ENCODE data around the gene HSD17B12.
"Not testable (repeated sequence)": the region's sequence is repeated elsewhere in the genome, so short reads cannot be mapped to it uniquely, and the experiment has no call there.

The HSD17B12 gene

GRCh38 chr11:43747130-43747802 is 66.7 kb downstream of the HSD17B12 start:
- no peak for DNase-seq (ENCODE audit: low spot score)

- DNase-seq (ENCODE audit: low spot score) = no peak
These were observed 67.6 kb downstream of the HSD17B12 start for GRCh38 chr11:43748095-43748494.

DNA sequence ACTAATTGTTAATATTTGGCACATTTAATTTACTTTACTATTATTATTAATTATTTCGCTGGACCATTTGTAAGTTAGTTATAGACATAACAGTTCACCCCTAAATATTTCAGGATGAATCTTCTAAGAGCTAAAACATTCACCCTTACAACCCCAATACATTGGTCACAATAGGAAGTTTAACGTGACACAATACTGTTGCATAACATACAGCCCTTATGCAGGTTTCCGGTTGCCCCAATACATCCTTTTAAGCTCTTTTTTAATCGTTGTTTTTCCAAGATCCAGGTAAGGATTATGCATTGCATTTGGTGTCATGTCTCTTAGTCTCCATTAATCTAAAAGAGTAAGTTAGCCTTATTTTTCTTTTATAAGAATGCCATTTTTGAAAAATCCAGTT is 71.2 kb downstream of the HSD17B12 start:
- DNase-seq (ENCODE audit: low spot score) = no peak

DNA sequence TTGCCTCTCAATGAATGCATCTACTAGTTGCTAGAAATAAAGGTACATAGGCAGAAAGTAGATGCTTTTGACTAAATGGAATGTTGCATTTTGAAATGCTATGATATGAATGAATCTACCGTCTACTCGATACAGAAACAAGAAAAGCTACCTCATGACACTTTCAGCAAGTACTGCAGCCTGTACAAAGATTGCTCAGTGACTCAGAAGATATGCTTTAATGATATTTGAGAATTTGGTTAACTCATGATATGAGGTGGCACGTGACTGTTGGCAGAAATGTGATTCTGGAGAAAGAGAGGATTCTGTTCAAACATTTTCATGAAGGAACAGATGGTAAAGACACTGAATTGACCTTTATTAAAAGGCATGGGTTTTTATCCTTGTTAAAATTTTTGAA is 76.0 kb downstream of the HSD17B12 start:
- DNase-seq (ENCODE audit: low spot score) = peak; percentile 9

GRCh38 chr11:43758927-43759326 is 78.4 kb downstream of the HSD17B12 start:
- DNase-seq (ENCODE audit: low spot score) = no peak

DNA sequence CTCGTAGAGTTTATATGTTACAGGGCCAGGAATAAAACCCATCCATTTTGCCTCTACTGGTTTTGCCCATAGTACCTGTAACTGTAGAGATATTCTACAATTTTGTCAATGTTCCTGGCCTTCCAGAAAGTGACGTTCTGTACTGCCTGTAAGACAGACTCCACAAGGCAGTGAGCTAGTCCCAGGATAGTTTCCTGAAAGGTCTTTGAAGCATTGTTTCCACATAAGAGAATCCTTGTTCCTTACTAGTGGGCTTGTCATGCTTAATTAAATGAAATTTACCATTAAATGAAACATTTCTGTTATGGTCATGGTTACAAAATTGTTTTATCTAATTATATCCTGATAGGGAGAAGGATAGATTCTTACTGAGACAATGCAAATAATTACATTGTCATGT is 80.4 kb downstream of the HSD17B12 start:
- DNase-seq (ENCODE audit: low spot score) = no peak

DNA sequence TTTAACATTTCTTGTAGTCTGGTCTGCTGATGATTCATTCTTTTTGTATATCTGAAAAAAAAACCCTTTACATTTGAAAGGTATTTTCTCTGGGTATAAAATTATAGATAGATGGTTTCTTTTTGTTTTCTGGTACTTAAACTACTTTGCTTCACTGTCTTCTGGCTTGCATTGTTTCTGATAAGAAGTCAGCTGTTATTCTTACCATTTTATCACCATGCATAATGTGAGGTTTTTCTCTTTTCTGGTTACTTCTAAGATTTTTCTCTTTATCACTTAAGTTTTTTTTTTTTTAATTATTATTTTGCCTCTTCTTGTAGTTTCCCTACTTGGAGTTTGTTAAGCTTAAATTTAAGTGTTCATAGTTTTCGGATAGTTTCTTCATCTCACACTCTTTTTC is 84.7 kb downstream of the HSD17B12 start:
- no peak for DNase-seq (ENCODE audit: low spot score)

DNA sequence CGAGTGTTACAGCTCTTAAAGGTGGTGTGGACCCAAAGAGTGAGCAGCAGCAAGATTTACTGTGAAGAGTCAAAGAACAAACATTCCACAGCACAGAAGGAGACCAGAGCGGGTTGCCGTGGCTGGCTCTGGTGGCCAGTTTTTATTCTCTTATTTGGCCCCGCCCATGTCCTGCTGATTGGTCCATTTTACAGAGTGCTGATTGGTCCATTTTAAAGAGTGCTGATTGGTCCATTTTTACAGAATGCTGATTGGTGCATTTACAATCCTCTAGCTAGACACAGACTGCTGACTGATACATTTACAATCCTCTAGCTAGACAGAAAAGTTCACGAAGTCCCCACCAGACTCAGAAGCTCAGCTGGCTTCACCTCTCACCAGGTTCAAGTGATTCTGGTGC is 88.1 kb downstream of the HSD17B12 start:
- DNase-seq (ENCODE audit: low spot score) = not testable (repeated sequence)

- DNase-seq (ENCODE audit: low spot score) = no peak
These were observed 89.6 kb downstream of the HSD17B12 start for GRCh38 chr11:43770173-43770572.

DNA sequence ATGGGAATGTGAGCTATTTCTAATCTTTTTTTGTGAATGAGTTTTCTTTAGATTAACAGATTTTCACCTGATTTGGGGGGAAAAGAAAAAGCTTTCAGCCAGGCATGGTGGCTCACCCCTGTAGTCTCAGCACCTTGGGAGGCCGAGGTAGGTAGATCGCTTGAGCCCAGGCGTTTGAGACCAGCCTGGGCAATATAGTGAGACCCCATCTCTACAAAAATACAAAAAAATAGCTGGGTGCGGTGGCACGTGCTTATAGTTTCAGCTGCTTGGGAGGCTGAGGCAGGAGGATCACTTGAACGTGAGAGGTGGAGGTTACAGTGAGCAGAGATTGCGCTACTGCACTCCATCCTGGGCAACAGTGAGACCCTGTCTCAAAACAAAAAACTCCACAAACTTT is 92.2 kb downstream of the HSD17B12 start:
- no peak for DNase-seq (ENCODE audit: low spot score)

DNA sequence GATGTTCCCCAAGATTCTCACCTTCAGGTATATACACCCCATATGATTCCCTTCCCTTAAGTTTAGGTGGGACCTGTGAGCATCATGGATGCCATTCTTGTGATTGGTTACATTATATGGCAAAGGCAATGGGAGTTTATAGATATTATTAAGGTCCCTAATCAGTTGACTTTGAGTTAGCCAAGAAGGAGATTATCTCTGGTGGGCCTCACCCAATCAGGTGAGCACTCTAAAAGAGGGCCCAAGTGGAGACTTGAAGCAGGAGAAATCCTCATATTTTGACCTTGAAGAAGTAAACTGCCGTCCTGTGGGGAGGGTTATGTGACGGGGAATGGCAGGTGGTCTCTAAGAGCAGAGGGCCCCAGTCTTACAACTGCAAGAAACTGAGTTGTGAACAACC is 94.2 kb downstream of the HSD17B12 start:
- DNase-seq (ENCODE audit: low spot score) = no peak

DNA sequence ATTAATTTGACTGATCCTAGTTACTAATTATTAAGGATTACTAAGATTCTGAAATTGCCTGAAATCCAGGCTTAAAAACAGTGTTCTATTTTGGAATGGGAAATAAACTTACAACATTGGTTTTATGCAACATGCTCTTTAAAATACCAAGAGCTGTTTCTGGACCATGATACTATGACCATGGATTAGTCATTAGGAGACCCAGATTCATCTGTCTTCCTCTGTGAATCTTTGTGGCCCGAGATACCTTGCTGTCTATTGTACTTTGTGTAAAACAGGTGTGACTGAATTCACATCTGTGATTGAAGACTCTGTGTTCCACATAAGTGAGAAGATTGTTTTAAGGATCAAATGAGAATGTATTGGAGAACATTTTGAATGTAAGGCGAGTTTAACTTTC is 98.8 kb downstream of the HSD17B12 start:
- no peak for DNase-seq (ENCODE audit: low spot score)

DNA sequence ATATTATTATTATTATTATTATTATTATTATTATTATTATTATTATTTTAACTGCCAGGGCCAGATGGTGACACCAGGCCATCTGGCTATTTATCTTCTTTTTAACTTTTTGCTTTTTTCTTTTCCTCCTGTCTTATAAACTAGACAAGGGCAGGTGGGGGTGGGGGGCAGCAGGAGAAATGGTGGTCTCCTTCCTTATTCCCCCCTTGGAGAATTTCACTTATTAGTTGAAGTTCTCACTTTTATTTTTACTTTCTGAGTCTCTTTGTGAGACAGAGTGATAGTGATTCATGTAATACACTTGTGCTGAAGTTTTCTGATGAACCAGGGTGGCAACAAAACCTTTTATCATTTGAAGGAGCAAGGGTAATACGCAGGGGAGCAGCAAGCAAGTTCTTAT is 103.8 kb downstream of the HSD17B12 start:
- DNase-seq (ENCODE audit: low spot score) = no peak

GRCh38 chr11:43784866-43785265 is 104.3 kb downstream of the HSD17B12 start:
- no peak for DNase-seq (ENCODE audit: low spot score)

DNA sequence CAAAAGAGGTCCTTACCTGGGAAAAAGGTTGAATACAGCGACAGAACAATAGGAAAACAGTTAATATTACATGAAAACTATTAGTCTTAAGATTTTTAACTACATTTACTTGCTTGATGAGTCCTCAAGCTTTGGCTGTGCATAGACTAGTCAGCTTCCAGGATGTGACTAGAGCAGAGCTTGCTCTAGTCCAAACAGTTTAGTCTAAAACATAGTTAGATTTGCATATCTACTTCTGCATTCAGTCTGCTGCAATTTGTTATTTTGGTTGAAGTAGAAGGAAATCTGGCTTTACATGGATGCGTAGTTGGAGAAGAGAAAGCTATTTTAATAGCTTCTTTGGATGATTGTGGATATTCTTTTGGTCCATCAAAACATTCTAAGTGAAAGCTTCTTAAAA is 104.8 kb downstream of the HSD17B12 start:
- DNase-seq (ENCODE audit: low spot score) = no peak

GRCh38 chr11:43786016-43786415 is 105.5 kb downstream of the HSD17B12 start:
- no peak for DNase-seq (ENCODE audit: low spot score)

GRCh38 chr11:43787824-43788223 is 107.3 kb downstream of the HSD17B12 start:
- no peak for DNase-seq (ENCODE audit: low spot score)

GRCh38 chr11:43788421-43788820 is 107.9 kb downstream of the HSD17B12 start:
- no peak for DNase-seq (ENCODE audit: low spot score)

- peak; percentile 42 for DNase-seq (ENCODE audit: low spot score)
These were observed 109.3 kb downstream of the HSD17B12 start for GRCh38 chr11:43789700-43790443.

GRCh38 chr11:43790444-43790794 is 109.9 kb downstream of the HSD17B12 start:
- DNase-seq (ENCODE audit: low spot score) = no peak

DNA sequence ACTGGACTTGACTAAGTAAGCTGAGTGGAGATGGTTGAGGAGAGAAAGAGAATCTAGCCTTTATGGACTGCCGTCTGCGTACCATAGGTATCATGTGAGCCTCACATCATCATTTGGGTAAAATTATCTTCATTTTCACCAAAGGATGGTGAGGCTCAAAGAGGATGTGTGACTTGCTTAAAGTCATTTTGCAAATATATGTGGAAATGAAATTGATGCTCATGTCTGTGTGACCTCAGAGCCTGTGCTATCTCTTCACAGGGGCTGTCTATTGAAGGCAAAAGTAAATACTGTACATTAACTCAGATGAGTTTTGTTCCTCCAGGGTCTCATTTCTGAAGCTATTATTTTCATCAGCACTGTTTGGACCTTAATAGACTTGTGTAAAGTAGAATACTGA is 116.8 kb downstream of the HSD17B12 start:
- no peak for DNase-seq (ENCODE audit: low spot score)

GRCh38 chr11:43797866-43798265 is 117.3 kb downstream of the HSD17B12 start:
- no peak for DNase-seq (ENCODE audit: low spot score)

GRCh38 chr11:43802509-43802908 is 122.0 kb downstream of the HSD17B12 start:
- DNase-seq (ENCODE audit: low spot score) = no peak

GRCh38 chr11:43803766-43804165 is 123.2 kb downstream of the HSD17B12 start:
- no peak for DNase-seq (ENCODE audit: low spot score)
